DMS79 (cell line): ENCODE measurements around the gene TMEM130.

ENCODE experiments used
- DNase-seq: peaks from one replicate; lab custom pipeline; 2025; lab: John Stamatoyannopoulos, UW

Gene TMEM130

DNA sequence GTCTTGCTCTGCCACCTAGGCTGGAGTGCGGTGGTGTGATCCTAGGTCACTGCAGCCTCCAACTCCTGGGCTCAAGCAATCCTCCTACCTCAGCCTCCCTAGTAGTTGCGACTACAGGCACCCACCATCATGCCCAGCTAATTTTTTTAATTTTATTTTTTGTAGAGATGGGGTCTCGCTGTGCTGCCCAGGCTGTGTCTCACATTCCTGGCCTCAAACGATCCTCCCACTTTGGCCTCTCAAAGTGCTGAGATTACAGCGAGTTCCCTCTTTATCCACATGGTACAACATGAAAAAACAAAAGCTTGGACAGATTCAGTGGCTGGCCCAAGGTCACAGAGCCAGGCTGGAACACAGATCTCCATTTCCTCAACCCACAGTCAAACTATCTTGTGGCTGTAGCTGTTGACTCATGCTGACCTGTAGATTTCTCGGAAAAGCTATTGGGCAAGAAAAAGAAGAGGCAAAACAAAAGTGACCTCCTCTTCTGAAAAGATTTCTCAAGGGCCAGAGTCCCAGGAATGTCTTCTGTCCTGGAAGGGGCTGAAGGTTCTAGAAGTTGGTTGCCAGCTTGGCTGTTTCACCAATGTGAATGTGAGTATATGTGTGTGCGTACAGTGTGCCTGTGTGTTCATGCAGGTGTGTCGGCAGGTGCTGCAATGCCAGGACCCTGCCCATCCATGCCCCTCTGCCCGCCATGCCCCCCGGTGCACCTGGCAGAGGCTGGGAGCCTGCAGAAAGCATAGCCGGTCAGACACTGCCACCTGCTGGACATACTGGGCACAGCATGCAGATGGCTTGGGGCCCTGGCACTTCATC, 28.4 kb downstream of the TMEM130 start:
- peak; percentile 38 for DNase-seq

DNA sequence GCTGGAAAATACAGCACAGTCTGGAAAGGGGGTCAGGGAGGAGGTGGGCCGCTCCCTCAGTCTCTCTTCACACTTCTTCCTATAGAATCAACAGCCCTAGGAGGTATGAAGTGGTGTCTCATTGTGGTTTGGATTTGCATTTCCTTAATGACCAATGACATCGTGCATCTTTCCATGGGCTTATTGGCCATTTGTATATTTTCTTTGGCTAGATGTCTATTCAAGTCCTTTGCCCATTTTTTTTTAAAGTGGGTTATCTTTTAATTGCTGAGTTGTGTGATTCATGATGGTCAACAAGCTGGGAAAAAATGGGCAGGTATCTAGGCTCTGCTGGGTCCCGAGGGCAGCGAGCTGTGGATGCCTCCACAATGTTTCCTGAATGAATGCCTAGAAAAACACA, 29.1 kb downstream of the TMEM130 start:
- no peak for DNase-seq

GRCh38 chr7:98840096-98840495, 29.7 kb downstream of the TMEM130 start:
- DNase-seq, result no peak

GRCh38 chr7:98837630-98837972, 32.2 kb downstream of the TMEM130 start:
- no peak for DNase-seq

GRCh38 chr7:98836811-98837629, 32.8 kb downstream of the TMEM130 start:
- DNase-seq, result peak; percentile 72

DNA sequence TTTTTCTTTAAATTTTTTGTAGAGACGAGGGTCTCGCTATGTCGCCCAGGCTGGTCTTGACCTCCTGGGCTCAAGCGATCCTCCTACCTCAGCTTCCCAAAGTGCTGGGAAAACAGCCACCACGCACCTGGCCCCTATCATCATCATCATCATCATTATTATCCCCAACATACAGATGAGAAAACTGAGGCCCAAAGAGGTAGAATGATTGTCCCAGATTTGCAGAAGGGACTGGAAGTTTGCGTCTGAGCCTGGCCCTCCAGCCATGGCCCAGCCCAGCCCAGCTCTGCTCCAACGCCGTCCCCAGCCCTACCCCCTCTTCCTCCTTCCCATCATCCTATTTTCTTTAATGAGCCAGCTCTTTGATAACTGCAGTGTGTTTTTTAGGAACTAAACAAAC, 34.9 kb downstream of the TMEM130 start:
- DNase-seq, result no peak

- no peak for DNase-seq
Measured at GRCh38 chr7:98833022-98833421, 36.8 kb downstream of the TMEM130 start.

DNA sequence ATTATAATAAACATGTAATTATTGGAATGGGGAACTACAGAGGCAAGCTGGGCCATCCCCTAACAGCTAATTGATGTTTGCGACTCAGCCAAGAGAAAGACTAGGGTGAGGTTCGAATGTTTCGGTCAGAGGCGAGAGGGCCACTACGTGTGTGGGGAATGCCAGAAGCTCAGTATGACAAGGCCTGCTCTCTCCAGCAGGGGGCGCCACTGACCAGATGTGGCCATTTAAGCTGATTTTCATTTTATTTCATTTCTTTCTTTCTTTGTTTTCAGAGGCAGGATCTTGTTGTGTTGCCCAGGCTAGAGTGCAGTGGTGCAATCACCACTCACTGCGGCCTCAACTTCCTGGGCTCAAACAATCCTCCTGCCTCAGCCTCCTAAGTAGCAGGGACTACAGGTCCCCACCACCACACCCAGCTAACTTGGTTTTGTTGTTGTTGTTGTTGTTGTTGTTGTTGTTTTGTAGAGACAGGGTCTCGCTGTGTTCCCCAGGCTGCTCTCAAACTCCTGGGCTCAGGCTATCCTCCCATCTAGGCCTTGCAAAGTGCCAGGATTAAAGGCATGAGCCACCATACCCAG, 38.1 kb downstream of the TMEM130 start:
- DNase-seq, result no peak

GRCh38 chr7:98830972-98831548, 38.8 kb downstream of the TMEM130 start:
- DNase-seq, result no peak

DNA sequence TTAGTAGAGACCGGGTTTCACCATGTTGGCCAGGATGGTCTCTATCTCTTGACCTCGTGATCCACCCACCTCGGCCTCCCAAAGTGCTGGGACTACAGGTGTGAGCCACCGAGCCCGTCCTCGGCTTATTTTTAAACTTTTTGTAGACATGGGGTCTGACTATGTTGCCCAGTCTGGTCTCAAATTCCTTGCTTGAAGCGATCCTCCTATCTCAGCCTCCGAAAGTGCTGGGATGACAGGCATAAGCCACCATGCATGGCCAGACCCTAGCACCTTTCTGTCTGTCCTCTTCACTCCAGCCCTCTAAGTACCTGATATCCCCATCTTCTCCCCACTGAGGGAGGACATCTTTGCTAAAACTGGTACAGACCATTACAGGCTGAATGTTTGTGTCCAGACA, 41.4 kb downstream of the TMEM130 start:
- no peak for DNase-seq

- no peak for DNase-seq
Measured at GRCh38 chr7:98827258-98827657, 42.6 kb downstream of the TMEM130 start.

GRCh38 chr7:98826811-98827231, 43.0 kb downstream of the TMEM130 start:
- peak; percentile 74 for DNase-seq

GRCh38 chr7:98826387-98826786, 43.4 kb downstream of the TMEM130 start:
- DNase-seq, result peak; percentile 57

DNA sequence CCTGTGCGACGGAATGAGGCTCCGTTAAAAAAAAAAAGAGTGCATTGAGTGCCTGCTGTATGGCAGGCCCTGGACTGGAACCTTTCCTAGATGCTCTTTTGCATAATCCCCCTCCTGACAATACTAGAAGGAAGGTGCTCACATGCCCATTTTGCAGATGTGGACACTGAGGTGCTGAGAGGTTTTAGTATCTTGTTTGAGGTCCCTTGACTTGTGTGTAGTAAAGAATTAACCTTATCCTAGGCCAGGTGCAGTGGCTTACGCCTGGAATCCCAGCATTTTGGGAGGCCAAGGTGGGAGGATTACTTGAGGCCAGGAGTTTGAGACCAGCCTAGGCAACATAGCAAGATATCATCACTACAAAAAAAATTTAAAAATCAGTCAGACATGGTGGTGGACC, 46.6 kb downstream of the TMEM130 start:
- no peak for DNase-seq

- DNase-seq, result no peak
Measured at GRCh38 chr7:98821348-98821747, 48.5 kb downstream of the TMEM130 start.

DNA sequence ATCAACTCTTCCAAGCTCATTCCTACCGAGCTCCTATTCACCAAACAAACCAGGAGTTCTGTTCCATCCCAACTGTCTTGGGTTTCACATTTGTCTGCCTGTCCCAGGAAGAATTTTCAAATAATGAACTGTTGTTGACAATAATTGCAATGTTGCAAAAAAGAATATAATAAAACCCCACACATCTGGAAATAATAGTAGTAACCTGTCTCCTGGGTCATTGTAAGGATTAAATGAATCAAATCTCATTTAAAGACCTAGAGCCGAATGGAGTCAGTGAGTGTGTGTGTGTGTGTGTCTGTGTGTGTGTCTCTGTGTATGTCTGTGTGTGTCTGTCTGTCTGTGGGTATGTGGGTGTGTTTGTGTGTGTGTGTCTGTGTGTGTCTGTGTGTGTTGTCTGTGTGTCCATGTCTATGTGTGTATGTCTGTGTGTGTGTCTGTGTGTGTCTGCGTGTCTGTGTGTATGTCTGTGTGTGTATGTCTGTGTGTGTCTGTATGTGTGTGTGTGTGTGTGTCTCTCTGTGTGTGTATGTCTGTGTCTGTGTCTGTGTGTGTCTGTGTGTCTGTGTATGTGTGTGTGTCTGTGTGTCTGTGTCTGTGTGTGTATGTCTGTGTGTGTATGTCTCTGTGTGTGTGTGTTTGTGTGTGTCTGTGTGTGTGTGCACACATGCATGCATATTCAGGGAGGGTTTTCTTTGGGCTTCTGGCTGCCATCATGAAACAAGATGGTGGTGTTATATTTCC, 52.7 kb downstream of the TMEM130 start:
- no peak for DNase-seq

DNA sequence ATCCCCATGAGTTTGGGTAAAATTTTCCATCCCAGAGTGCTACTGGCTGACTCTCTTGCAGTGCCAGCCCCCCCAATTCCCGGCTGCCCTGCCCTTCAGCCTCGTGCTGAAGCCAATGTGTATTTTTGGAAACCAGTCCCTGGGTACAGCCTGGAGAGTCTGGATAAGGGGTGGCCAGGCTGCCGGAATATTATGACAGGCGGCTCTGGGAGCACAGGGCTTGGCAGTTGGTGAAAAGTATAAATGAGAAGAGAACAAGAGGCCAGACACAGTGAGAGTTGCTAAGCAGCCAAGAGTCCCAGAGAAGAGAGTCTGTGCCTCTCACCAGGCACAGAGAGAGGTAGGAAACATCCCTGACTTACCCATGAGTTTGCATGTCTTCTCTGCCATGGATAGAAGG, 53.6 kb downstream of the TMEM130 start:
- no peak for DNase-seq

DNA sequence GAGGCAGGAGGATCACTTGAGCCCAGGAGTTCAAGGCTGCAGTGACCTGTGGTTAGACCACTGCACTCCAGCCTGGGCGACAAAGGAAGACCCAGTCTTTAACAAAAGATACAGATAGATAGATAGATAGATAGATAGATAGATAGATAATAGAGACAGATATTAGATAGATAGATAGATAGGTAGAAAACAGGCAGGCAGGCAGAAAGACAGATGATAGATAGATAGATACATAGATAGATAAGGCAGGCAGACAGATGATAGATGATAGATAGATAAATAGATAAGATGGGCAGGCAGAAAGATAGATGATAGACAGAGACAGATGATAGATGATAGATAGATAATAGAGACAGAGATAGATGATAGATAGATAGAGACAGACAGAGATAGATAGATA, 54.5 kb downstream of the TMEM130 start:
- DNase-seq, result no peak

DNA sequence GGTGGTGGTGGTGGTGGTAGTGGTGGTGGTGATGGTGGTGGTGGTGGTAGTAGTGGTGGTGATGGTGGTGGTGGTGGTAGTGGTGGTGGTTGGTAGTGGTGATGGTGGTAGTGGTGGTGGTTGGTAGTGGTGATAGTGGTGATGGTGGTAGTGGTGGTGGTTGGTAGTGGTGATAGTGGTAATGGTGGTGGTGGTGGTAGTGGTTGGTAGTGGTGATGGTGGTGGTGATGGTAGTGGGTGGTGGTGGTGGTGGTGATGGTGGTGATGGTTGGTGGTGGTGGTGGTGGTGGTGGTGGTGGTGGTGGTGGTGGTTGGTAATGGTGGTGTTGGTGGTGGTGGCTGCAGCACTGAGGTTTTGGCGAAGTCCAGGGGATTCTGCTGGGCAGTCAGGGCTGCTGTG, 58.5 kb downstream of the TMEM130 start:
- no peak for DNase-seq

DNA sequence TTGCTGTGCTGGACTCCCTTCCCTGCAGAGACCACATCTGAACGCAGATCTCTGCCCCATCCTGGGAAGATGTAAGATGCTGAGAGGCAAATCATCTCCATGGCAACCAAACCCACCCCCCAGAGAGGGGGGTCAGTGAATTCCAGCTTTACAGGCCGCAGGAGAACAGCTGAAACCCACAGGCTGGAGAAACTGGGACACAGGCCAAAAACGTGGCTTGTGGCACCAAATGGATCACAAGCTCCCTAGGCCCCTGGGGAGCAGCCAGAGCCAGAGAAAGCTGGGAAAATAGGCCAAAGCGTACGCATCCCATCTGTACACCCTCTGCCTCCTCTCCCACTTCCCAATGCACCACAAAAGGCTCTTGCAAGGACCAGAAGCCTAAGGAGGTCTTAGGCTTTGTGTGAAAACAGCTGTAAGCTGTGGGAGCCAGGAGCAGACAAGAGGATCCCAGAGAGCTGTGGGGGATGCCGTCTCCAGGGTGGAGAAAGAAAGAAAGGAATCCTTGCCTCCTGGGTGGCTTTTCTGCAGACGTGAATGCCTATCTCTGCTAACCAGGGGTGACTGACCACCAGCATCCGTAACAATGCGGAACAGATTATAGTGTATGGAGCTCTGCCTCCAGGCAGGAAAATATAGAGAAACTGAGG, 59.5 kb downstream of the TMEM130 start:
- DNase-seq, result peak; percentile 63

DNA sequence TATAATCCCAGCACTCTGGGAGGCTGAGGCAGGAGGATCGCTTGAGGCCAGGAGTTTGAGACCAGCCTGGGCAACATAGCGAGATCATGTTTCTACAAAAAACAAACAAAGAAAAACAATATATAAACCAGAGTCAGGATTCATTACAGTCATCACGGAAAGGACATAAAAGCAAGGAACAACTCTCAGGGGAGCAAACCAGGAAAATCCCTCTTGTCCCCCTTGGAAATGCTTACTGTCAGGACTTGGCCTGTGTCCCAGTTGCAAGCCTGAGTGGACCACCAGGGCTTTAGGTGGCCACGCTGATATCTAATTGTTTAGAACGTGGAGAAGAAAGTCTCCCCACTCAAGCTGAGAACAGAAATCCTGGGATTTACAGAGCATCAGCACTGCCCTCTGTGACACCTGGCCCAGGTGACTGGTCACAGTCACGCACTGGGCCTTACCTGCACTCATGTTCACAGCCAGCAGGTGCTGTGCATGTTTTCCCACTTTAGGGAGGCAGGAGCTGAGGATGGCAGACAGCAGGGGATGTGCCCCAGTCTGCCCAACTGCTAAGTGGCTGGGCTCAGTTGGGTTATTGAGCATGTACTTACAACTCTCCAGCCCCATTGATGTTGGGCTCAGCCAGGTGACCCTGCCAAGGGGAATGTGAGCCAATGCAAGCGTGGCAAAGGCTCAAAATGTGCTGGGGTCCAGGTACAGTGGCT, 60.9 kb downstream of the TMEM130 start:
- DNase-seq, result peak; percentile 47
